ENCODE results near the gene MAST3. TPM values are rescaled to one million over a fixed set of nuclear protein-coding genes. Genes with fewer than 3 reads are reported as not detected.

Gene MAST3
- total and polyA plus RNA-seq, 8 donors: 13.7 to 27.5 (median 23.6) TPM

- DNase-seq (peak in 2 of 6 donors; percentile 14 to 46), FAIRE-seq (no peak), ATAC-seq (no peak)
- H3K27me3 ChIP-seq: no peaks in the 10 kb centered on the region
- TF ChIP-seq CTCF (IDR thresholded peaks at IDR 0.05): no peak
- no peak overlapping the region for H3K27ac ChIP-seq
- no peaks in the 10 kb centered on the region for H3K4me1 ChIP-seq
- no peak overlapping the region for H3K4me3 ChIP-seq
- intact Hi-C loops (cut with DNase I): no loop called here
- WGBS, 2 donors: 85 to 87% methylated on average over 31 of the region's 31 CpGs
- peaks cover 9 to 73% (median 28%) of the 10 kb centered on the region in 3 donors for H3K36me3 ChIP-seq
- H3K9me3 ChIP-seq: no peaks in the 10 kb centered on the region
These were observed 34.4 kb downstream of the MAST3 start for GRCh38 chr19:18131841-18132596.

GRCh38 chr19:18135712-18136584 is 38.4 kb downstream of the MAST3 start:
- H3K36me3 ChIP-seq: peaks cover 0 to 66% (median 22%) of the 10 kb centered on the region in 3 donors
- FAIRE-seq: no peak
- TF ChIP-seq CTCF (IDR thresholded peaks at IDR 0.05): no peak
- no peak overlapping the region for H3K4me3 ChIP-seq
- no peaks in the 10 kb centered on the region for H3K27me3 ChIP-seq
- no peaks in the 10 kb centered on the region for H3K9me3 ChIP-seq
- intact Hi-C loops (cut with DNase I): no loop called here
- peak overlapping the region in 2 of 4 donors; percentile 12 to 48 for H3K27ac ChIP-seq
- ATAC-seq: peak; percentile 88 to 92 (median 90)
- 61 to 68% methylated on average over 18 of the region's 18 CpGs for WGBS, 2 donors
- DNase-seq: peak in 4 of 6 donors; percentile 66 to 76 (median 72)
- H3K4me1 ChIP-seq: no peaks in the 10 kb centered on the region

- FAIRE-seq (no peak), ATAC-seq (no peak), DNase-seq (peak in 1 of 6 donors; percentile 18)
- Histone ChIP-seq H3K9me3 (no peaks in the 10 kb centered on the region), H3K4me3 (no peak overlapping the region), H3K36me3 (peaks cover 0 to 63% (median 21%) of the 10 kb centered on the region in 3 donors), H3K4me1 (no peaks in the 10 kb centered on the region), H3K27ac (no peak overlapping the region), H3K27me3 (no peaks in the 10 kb centered on the region)
- TF ChIP-seq CTCF (IDR thresholded peaks at IDR 0.05): no peak
- intact Hi-C loops (cut with DNase I): no loop called here
- 88 to 100% methylated on average over 9 to 11 of the region's 11 CpGs for WGBS, 2 donors
These were observed 39.7 kb downstream of the MAST3 start for GRCh38 chr19:18137242-18137641.

GRCh38 chr19:18137657-18138339 is 40.2 kb downstream of the MAST3 start:
- H3K36me3 ChIP-seq: peaks cover 0 to 63% (median 17%) of the 10 kb centered on the region in 3 donors

More at GRCh38 chr19:18137657-18138339, 40.2 kb downstream of the MAST3 start:
- H3K27ac ChIP-seq: no peak overlapping the region
- no peak overlapping the region for H3K4me3 ChIP-seq
- DNase-seq (no peak), ATAC-seq (no peak), FAIRE-seq (no peak)
- no peaks in the 10 kb centered on the region for H3K27me3 ChIP-seq
- no peak for TF ChIP-seq CTCF (IDR thresholded peaks at IDR 0.05)
- H3K4me1 ChIP-seq: no peaks in the 10 kb centered on the region
- H3K9me3 ChIP-seq: no peaks in the 10 kb centered on the region
- intact Hi-C loops (cut with DNase I): no loop called here
- WGBS, 2 donors: 94 to 96% methylated on average over 9 of the region's 9 CpGs

All from pancreas (tissue), 10 donors.